NCI-H2029 treated with DMSO at 0.1 percent for 48 hours (cell line): ENCODE results near the gene OSBPL2.

Experiments
- DNase-seq: peaks from one replicate; lab custom pipeline; 2025; lab: John Stamatoyannopoulos, UW

Gene OSBPL2

DNA sequence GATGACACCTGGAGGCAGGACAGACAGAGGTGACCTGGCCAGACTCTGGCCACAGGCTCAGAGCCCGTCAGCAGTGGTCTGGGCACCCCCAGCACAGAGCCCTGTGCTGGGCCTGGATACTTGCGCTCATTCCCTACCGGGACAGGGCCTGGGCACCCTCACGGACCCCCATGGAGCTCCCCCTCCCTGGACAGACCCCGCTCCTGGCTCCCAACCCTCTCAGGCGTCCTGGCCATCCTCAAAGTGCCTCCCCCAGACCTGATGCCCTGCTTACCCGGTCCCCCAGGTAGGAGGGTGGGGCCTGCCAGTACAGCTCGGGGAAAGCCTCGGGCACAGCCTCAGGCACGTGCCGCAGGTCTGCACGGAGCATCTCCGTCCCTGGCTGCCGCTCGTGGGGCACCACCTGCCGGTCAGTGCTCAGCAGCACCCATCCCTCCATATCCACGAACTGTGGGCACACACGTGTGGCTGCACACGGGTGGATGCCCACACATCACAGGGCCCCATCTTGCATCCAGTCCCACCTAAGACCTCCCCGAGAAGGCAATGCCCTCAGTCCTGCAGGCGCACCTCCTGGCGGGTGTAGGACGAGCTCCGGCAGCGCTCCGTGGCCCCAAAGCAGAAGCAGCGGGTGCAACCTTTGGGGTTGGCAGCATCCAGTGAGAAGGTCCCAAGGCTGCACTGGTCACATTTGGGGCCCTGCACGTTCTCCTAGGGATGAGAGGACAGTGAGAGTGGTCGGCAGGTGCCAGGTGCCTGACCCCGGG, 88.8 kb downstream of the OSBPL2 start:
- DNase-seq: no peak

DNA sequence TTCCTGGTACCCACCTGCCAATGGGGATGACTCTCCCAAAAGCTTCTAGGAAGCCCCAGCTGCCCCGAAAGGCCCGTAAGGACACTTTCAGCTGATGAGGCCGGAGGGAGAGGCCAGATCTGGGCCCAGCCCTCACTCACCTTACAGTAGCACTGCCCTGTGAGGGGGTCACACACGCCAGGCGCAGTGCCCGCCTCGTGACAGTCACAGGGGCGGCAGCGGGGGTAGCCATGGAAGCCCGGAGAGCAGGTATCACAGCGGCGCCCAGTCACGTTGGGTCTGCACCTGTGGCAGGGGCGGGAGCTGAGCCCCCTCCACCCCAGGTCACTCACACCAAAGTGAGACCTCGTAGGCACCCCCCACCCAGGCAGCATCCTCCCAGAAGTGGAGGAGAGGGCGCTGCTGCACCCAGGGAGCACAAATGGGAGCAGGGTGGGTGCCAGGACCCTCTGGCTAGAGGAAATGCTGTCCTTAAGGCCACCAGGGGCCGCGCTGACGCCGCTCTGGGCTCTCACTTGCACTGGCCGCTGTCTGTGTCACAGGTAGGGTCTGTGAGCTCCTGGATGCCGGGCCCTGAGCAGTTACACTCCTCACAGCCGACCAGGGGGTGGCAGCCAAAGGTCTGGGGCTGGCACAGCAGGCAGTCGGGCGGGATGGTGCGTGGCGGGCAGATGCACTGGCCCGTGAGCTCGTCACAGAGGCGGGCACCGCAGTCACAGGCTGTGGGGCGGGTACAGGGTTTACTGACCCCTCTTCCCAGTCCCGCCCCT, 89.6 kb downstream of the OSBPL2 start:
- no peak for DNase-seq

DNA sequence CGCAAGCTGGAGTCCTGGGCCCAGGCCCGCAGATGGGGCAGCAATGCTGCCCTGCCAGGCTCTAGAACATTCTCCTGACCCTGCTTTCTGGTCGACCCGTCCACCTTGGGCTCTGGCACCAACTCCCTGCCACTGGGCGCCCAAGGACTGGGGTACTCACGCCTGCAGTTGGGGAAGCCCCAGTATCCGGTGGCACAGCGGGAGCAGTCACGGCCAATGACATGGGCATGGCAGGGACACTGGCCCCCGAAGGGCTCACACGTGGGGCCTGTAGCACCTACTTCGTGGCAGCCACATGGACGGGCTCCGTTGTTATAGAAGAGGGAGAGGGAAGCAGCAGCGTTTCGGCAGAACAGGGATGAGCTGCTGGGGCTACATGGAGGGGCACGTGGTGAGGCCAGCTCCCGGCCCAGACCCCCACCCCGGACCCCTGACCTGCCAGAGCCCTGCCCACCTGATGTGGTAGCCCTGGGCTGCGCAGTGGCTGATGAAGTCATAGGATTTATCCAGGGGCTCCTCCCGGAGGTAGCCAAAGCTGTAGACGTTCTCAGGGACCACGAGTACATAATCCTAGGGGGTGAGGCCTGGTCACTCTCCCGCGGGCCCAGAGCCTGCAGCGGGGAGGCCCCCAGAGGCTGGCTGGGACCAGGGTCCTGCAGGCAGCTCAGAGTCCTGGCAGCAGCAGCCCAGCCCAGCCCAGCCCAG, 90.5 kb downstream of the OSBPL2 start:
- DNase-seq: no peak

DNA sequence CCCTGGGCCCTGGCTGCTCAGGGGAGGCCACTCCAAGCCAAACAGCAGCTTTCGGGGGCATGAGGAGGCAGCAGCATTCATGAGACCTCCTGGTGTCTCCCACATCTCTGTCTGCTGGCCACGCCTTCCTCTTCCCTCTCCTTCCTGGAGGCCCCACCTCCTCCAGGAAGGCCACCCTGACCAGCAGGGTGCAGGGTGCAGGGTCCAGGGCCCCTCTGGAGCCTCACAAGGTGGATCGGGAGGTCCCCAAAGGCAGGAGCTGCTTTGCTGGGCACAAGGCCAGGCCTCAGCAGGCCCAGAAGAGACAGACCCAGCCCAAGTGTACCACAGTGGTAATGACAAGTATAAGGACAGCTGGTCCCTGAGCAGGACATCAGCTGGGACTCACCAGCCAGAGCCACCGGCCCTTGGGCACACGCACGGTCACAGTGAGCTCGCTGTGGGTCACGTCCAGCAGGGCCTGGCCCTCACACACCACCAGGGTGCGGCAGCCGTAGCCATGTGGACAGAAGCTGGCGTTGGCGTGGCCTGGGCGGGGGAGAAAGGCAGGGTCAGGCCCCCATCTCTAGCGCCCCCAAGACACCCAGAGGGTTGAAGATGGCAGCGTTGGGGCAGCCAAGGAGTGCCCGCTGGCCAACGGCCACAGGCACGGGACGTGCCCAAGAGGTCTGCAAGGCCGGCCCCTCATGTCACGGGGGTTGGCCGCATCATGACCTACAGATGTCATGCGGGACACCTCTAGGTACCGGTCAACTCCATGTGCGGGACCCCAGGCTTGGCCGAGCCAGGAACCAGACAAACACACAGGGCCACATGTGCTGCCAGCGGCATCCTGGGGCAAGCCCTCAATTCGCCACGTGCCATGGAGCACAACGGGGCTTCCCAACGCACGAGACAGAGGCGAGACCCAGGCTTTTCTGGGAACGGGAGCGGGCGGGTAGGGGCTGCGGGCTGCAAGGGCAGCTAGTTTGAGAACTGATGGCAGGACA, 91.4 kb downstream of the OSBPL2 start:
- no peak for DNase-seq

DNA sequence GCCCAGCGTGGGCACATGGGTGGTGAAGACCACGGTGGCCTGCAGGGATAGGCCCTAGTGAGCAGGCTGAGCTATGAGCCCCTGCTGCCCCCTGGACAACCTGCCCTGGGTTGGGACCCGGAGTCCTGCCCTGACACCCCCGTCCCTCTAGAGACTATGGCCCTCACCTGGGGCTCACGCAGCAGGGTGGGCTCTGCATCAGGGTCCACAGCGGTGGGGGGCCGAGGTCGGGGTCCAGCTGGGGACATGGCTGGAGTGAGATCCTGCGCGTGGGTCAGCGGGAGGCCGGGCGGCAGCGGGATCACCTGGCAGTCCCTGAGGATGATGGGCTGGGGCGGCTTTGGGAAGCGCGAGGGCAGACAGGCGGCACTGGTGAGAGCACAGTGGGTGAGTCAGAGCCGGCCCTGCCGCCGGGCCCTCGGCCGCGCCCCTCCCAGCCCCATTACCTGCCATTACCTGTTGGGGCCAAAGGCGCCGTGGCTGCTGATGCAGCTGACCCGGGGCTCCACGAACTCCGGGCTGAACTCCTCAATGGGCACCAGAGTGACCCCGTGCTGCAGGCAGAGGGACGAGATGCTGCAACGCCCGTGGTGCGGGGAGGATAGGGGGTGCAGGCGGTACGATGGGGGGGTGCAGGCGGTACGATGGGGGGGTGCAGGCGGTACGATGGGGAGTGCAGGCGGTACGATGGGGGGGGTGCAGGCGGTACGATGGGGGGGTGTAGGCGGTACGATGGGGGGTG, 92.4 kb downstream of the OSBPL2 start:
- no peak for DNase-seq

DNA sequence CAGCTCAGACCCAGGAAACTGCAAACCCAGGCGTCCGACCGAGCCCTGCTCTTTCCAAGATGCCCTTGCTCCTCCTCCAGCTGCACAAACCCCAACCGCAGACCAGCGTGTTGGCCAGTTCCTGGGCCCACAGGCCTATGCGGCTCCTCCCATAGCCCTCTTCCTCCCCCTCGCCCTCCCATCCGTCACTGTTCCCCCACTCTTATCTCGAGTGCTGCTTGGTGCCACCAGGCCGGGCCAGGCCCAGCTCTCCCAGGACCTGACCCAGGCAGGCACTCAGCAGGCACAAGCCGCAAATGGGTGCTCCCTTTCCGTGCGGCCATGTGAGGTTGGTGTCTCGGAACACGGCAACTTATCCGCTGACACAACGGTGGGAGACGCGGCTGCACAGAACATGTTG, 93.0 kb downstream of the OSBPL2 start:
- no peak for DNase-seq

DNA sequence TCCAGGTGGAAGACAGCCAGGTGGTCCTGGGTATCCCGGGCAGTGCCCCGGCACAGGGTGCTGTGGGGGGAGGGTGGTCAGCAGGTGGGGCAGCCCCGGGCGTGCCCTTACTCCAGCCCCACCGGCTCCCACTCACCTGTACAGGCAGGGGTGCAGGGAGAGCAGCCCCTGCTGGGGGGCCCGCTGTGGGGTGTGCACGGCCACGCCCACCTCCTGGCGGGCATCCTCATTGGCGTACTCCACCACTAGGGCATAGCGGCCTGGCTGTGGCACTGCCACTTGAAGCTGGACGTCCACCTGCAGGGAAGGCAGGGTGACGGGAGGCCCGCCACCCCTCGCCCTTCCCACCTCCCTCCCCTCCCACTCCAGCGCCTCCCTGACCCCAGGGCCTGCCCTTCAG, 94.1 kb downstream of the OSBPL2 start:
- DNase-seq: no peak

DNA sequence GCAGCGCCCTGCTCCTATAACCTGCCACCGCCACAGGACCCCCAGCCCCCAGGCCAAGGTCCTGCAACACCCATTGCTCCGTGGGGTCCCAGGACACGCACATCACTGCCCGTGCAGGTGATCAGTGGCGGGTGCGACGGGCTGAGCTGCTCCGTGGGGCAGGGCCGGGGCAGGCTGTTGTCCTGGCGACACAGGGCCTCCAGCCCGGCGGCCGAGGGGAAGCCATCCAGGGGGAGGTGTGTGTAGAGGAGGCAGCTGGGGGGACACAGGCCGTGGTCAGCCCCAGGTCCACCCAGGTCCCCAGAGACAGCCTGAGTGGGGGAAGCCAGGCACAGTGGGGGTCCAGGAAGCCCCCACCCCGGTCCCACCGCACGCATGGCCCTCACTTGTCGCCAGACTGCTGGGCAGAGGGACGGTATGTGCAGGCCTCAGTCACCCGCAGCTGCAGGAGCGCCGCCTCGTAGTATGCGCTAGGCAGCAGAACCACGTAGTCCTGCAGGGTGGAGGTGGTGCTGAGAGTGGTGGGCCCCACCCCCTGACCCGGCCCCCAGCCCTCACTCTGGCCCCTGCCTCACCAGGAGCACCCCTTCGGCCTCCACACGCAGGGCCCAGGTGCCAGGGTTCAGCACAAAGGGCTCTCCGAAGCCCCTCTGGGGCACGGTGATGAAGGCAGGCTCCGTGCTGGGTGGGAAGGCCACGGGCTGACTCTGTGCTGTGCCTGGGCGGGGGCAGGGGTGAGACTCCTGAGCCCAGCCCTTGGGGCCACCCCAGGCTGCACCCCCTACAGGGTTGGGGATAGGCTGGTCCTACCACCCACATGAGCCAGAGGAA, 94.9 kb downstream of the OSBPL2 start:
- no peak for DNase-seq

DNA sequence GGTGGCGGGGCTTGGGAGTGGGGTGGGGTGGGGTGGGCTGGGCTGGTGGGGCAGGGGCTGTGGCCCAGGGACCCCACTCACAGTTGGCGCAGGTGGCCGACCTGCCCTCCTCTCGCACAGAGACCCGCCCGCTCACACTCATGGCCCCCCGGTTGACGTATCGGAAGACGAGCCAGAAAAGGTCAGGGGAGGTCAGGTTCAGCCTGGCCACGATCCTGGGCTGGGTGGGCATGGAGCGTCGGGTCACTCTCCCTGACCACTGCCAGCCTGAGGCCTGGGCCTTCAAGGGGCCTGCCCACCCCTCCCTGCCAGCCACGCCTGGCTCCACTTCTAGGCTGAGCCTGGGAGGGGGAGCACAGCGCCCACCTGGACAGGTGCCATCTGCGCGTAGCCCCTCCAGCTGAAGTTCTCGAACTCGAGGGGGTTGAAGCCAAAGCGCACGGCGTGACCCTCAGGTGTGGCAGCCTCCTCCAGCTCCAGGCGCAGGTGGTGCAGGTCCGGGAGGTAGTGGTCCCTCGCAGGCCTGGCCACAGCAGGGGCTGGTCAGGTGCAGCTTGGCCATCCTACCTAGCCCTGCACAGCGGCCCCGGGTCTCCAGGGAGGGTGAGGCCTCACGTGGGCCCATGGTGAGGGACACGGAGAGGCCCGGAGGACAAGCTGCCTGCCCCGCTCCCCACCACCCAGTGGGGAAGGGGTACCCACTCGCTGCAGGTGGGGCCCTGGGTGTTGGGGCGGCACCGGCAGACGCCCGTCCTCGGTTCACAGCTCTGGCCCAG, 95.7 kb downstream of the OSBPL2 start:
- DNase-seq: no peak

DNA sequence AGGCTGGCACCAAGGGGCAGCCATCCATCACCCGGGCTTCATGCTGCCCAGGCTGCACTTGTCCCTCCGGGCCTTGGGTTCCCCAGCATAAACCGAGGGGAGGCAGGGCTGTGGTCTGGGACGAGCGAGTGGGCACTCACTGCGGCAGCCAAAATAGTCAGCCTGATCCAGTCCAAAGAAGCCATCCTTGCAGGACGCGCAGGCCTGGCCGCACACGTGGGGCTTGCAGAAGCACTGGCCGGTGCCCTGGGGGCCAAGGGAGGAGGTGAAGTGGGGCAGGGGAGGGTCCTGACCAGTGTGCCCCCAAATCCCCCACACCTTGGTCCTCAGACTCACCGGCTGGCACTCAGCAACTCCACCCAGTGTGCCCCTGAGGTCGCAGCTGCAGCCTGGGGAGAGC, 96.6 kb downstream of the OSBPL2 start:
- no peak for DNase-seq

DNA sequence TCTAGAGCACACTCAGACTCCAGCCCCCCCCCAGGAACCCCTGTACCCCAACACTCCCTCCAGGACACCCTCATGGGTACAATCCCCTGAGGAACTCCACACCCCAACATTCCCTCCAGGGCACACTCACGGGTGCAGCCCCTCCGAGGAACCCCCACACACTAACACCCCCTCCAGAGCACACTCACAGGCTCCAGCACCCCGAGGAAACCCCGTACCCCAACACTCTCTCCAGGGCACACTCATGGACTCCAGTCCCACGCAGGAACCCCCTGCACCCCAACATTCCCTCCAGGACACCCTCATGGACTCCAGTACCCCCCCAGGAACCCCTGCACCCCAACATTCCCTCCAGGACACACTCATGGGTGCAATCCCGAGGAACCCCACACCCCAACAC, 97.2 kb downstream of the OSBPL2 start:
- no peak for DNase-seq

DNA sequence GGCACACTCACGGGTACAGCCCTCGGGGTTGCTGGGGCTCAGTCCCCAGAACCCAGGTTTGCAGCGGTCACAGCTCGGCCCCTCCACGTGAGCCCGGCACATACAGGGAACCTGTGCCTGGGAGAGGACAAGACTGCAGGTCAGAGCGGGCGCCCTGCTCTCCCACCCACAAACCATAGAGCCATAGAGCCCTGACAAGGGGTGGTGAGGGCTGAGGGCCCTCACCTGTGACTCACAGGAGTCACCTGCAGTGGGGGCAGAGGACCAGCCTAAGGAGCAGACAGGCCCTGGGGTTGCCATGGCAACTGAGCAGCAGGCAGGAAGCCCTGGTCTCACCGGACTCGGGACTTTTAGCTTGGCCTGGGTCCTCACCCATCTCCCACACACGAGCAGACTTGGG, 98.0 kb downstream of the OSBPL2 start:
- DNase-seq: no peak

DNA sequence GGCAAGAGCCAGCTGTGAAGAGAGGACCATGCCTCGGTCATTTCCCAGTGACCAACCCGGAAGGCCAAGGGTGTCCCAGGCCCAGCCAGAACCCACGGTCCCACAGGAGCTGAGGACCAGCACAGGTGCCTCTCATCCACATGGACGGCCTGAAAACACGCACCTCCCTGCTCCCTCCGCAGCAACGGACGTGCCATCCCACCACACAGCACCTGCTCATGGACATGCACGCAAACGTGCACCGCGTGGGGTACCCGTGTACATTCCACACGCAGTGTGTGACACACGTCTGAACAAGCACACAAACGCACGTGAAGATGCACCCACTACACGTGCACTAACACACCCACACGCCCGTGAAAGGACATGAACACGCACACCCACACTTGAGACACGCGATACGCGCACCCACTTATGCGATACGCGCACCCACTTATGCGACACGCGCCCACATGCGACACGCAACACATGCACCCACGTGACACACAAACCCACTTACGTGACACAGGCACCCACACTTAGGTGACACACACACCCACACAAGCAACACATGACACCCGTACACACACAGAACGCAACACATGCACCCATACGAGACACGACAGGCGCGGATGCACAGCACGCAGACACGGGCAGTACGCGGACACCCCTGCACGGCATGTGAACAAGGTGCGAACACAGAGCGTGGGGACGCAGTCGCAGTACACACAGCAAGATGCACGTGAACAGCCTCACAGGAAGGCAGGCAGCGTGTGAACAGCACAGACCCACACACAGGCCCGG, 98.6 kb downstream of the OSBPL2 start:
- no peak for DNase-seq

DNA sequence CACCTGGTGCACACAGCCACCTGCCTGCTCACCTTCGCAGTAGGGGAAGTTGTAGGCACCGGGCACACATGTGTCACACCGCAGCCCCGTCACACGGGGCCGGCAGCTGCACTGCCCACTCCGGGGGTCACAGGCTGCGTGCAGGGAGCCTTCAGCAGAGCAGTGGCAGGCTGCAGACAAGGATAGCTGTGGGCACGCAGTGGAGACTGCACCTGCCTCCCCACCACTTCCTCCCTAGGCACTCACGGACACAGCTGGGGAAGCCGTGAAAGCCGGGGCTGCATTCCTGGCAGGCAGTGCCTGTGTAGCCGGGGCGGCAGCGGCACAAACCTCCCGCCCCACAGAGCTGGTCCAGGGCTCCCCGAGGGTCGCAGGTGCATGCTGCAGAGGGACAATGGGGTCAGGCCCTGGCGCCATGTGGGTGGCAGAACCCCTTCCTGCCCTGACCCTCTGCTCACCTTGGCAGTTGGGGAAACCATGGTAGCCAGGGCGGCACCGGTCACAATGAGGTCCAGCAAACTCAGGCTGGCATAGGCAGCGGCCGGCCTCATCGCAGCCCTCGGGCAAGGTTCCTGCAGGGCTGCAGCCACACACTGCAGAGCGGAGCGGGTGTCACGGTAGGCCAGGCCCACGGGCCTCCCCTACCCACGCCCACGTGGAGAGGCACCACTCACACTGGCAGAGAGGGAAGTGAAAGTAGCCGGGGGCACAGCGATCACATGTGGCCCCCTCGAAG, 99.4 kb downstream of the OSBPL2 start:
- no peak for DNase-seq

DNA sequence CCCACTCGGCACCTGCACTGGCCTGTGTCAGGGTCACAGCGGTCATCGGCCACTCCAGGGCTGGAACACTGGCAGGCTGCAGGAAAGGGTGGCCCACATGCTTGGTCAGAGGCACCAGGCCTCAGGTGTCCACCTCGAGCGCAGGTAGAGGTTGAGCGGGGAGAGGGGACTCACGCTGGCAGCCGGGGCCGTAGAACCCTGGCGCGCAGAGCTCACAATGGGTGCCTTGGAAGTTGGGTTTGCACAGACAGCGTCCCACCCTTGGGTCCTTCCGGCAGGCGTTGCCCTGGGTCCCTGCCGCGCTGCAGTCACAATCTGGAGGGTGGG, 99.9 kb downstream of the OSBPL2 start:
- no peak for DNase-seq

DNA sequence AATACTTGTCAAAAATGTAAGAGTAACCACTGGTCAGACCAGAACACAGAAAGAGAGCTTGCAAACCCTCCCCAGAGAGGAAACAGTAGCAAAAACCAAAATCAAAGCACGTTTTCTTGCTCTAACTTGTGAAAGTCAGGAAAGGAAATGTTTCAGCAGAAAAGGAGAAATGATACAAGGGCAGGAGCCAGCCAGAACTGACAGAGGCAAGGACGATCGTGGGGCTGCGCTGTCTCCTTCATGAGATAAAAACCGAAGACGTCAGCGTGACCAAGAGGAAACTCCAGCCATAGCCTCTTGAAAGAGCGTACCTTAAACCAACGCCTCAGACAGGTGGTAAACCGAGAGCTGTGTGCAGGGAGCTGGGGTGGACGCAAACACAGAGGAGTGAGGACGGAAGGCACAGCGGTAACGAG, 101.3 kb downstream of the OSBPL2 start:
- DNase-seq: no peak

DNA sequence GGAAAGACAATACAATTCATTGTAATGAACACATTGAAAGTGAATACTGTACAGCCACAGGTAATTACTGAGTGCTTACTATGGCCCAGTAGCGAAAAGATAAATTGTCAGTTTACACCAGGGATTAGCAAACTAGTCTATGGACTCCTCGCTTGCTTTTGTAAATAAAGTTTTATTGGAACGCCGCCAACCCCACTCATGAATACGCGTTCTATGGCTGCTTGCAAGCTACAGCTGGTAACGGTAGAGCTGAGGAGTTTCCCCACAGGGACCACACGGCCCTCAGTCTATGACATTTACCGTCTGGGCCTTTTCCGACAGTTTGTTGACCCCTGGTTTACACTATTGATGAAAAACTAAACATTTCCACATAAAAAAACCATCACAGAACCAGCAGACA, 104.6 kb downstream of the OSBPL2 start:
- no peak for DNase-seq

DNA sequence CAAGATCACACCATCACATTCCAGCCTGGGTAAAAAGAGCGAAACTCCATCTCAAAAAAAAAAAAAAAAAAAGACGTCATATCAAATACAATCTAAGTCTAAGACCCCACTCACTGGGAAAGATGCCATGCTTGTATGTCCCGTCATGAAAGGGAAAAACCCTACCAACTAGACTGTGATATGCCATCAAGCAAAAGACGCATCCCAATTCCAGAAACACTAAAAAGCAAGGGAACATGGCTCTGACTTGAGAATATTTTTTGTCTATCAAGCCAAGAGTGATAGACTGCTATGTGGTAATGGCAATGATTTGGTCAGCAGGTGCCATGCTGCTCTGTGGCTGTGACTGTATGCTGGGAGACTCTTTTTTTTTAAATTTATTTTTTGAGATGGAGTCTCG, 105.8 kb downstream of the OSBPL2 start:
- no peak for DNase-seq
